Measurements from ENCODE around the gene FHOD1.

FHOD1 gene

GRCh38 chr16:67229906-67230808, 17.1 kb downstream of the FHOD1 start:
- H3K4me3 ChIP-seq (ENCODE audit: low read depth, low read length), result no peak overlapping the region
- no peak for TF ChIP-seq CTCF (IDR thresholded peaks at IDR 0.05; ENCODE audit: low read depth, low read length, missing control alignments)
- no peak for DNase-seq (ENCODE audit: low read depth)
- in situ Hi-C loops (cut with HindIII; ENCODE audit: low sequenced_read_pairs), result no loop called here

- no peak for DNase-seq (ENCODE audit: low read depth)
- no peak for TF ChIP-seq CTCF (IDR thresholded peaks at IDR 0.05; ENCODE audit: low read depth, low read length, missing control alignments)
- in situ Hi-C loops (cut with HindIII; ENCODE audit: low sequenced_read_pairs), result no loop called here
- H3K4me3 ChIP-seq (ENCODE audit: low read depth, low read length), result no peak overlapping the region
Observed at GRCh38 chr16:67228905-67229304, 18.4 kb downstream of the FHOD1 start.

- TF ChIP-seq CTCF (IDR thresholded peaks at IDR 0.05; ENCODE audit: low read depth, low read length, missing control alignments), result no peak
- DNase-seq (ENCODE audit: low read depth), result no peak
- H3K4me3 ChIP-seq (ENCODE audit: low read depth, low read length), result peak overlapping the region; percentile 100
- in situ Hi-C loops (cut with HindIII; ENCODE audit: low sequenced_read_pairs), result no loop called here
Observed at GRCh38 chr16:67228034-67228785, 19.1 kb downstream of the FHOD1 start.

GRCh38 chr16:67227567-67227921, 19.7 kb downstream of the FHOD1 start:
- H3K4me3 ChIP-seq (ENCODE audit: low read depth, low read length), result peak overlapping the region; percentile 100
- in situ Hi-C loops (cut with HindIII; ENCODE audit: low sequenced_read_pairs), result no loop called here
- DNase-seq (ENCODE audit: low read depth), result no peak
- no peak for TF ChIP-seq CTCF (IDR thresholded peaks at IDR 0.05; ENCODE audit: low read depth, low read length, missing control alignments)

GRCh38 chr16:67226804-67227566, 20.3 kb downstream of the FHOD1 start, which contains the start of gene TMEM208:
TMEM208 (plus strand) TSS chr16:67227130; CDS start chr16:67227219, 89 bp downstream.
- DNase-seq (ENCODE audit: low read depth), result peak; percentile 96
- in situ Hi-C loops (cut with HindIII; ENCODE audit: low sequenced_read_pairs), result no loop called here
- TF ChIP-seq CTCF (IDR thresholded peaks at IDR 0.05; ENCODE audit: low read depth, low read length, missing control alignments), result peak; percentile 5
- peak within 1 kb of the TSS; percentile 100 for H3K4me3 ChIP-seq (ENCODE audit: low read depth, low read length)

- H3K4me3 ChIP-seq (ENCODE audit: low read depth, low read length), result peak overlapping the region; percentile 100
- no peak for TF ChIP-seq CTCF (IDR thresholded peaks at IDR 0.05; ENCODE audit: low read depth, low read length, missing control alignments)
- DNase-seq (ENCODE audit: low read depth), result no peak
- in situ Hi-C loops (cut with HindIII; ENCODE audit: low sequenced_read_pairs), result no loop called here
Observed at GRCh38 chr16:67226295-67226803, 20.9 kb downstream of the FHOD1 start.
